ENCODE results near the gene DTX2.
"Not testable (repeated sequence)": the region's sequence is repeated elsewhere in the genome, so short reads cannot be mapped to it uniquely, and the experiment has no call there.

- TF ChIP-seq CTCF (conservative IDR thresholded peaks at IDR 0.05; ENCODE audit: low read depth in 2 of 2): peak in 1 of 2 experiments; percentile 23; a peak in 1 of 4 replicates
- not testable (repeated sequence) for TF ChIP-seq ZNF331 (CRISPR knock-in tag; IDR thresholded peaks at IDR 0.05; ENCODE audit: low read depth); ETS1 (IDR thresholded peaks at IDR 0.05); EZH2phosphoT487 (IDR thresholded peaks at IDR 0.05; ENCODE audit: unreplicated experiment)
These were observed 38.4 kb downstream of the DTX2 start for GRCh38 chr7:76499924-76500241.
